ENCODE data around the gene XG.
"Not testable (repeated sequence)": the region's sequence is repeated elsewhere in the genome, so short reads cannot be mapped to it uniquely, and the experiment has no call there.

Gene XG

GRCh38 chrX:2766906-2767305 is 15.1 kb downstream of the XG start:
- Histone ChIP-seq H3K27ac (ENCODE audit: low read depth, low read length) (no peak overlapping the region), H3K36me3 (ENCODE audit: control insufficient read depth, low read length) (no peaks in the 10 kb centered on the region), H3K9me2 (replicated peaks; ENCODE audit: control insufficient read depth, low read length) (no peaks in the 10 kb centered on the region), H3K9me3 (ENCODE audit: control insufficient read depth, insufficient read depth, low read length) (no peaks in the 10 kb centered on the region), H3K4me1 (ENCODE audit: control insufficient read depth, low read length) (no peaks in the 10 kb centered on the region), H3F3A (ENCODE audit: control insufficient read depth, insufficient read depth) (no peaks in the 10 kb centered on the region), H3K27me3 (ENCODE audit: control insufficient read depth, low read length) (no peaks in the 10 kb centered on the region), H3K79me2 (ENCODE audit: control insufficient read depth, low read length) (no peaks in the 10 kb centered on the region), H3K4me2 (ENCODE audit: low read length) (no peak overlapping the region), H4K20me1 (ENCODE audit: control insufficient read depth, insufficient read depth, low read depth, low read length) (no peaks in the 10 kb centered on the region), H3K4me3 (ENCODE audit: low read length) (no peak overlapping the region)
- TF ChIP-seq EZH2phosphoT487 (IDR thresholded peaks at IDR 0.05; ENCODE audit: borderline replicate concordance, low read length) (no peak), CTCF (IDR thresholded peaks at IDR 0.05; ENCODE audit: low read depth, low read length, poor library complexity, severe bottlenecking) (no peak)

- Histone ChIP-seq H3K79me2 (ENCODE audit: control insufficient read depth, low read length) (no peaks in the 10 kb centered on the region), H3K4me3 (ENCODE audit: low read length) (no peak overlapping the region), H3K4me1 (ENCODE audit: control insufficient read depth, low read length) (no peaks in the 10 kb centered on the region), H3K27me3 (ENCODE audit: control insufficient read depth, low read length) (no peaks in the 10 kb centered on the region), H3K9me3 (ENCODE audit: control insufficient read depth, insufficient read depth, low read length) (no peaks in the 10 kb centered on the region), H3K9me2 (replicated peaks; ENCODE audit: control insufficient read depth, low read length) (no peaks in the 10 kb centered on the region), H3K36me3 (ENCODE audit: control insufficient read depth, low read length) (no peaks in the 10 kb centered on the region), H3F3A (ENCODE audit: control insufficient read depth, insufficient read depth) (no peaks in the 10 kb centered on the region), H4K20me1 (ENCODE audit: control insufficient read depth, insufficient read depth, low read depth, low read length) (no peaks in the 10 kb centered on the region), H3K4me2 (ENCODE audit: low read length) (no peak overlapping the region), H3K27ac (ENCODE audit: low read depth, low read length) (no peak overlapping the region)
- TF ChIP-seq CTCF (IDR thresholded peaks at IDR 0.05; ENCODE audit: low read depth, low read length, poor library complexity, severe bottlenecking) (no peak), EZH2phosphoT487 (IDR thresholded peaks at IDR 0.05; ENCODE audit: borderline replicate concordance, low read length) (no peak)
Measured at GRCh38 chrX:2767631-2768455, 16.0 kb downstream of the XG start.

GRCh38 chrX:2769615-2770014 is 17.8 kb downstream of the XG start:
- Histone ChIP-seq H3K27me3 (ENCODE audit: control insufficient read depth, low read length) (no peaks in the 10 kb centered on the region), H3K79me2 (ENCODE audit: control insufficient read depth, low read length) (no peaks in the 10 kb centered on the region), H3K36me3 (ENCODE audit: control insufficient read depth, low read length) (no peaks in the 10 kb centered on the region), H3F3A (ENCODE audit: control insufficient read depth, insufficient read depth) (no peaks in the 10 kb centered on the region), H3K4me2 (ENCODE audit: low read length) (no peak overlapping the region), H3K4me3 (ENCODE audit: low read length) (no peak overlapping the region), H3K4me1 (ENCODE audit: control insufficient read depth, low read length) (no peaks in the 10 kb centered on the region), H4K20me1 (ENCODE audit: control insufficient read depth, insufficient read depth, low read depth, low read length) (no peaks in the 10 kb centered on the region), H3K27ac (ENCODE audit: low read depth, low read length) (no peak overlapping the region), H3K9me3 (ENCODE audit: control insufficient read depth, insufficient read depth, low read length) (no peaks in the 10 kb centered on the region), H3K9me2 (replicated peaks; ENCODE audit: control insufficient read depth, low read length) (no peaks in the 10 kb centered on the region)
- no peak for TF ChIP-seq EZH2phosphoT487 (IDR thresholded peaks at IDR 0.05; ENCODE audit: borderline replicate concordance, low read length)
- TF ChIP-seq CTCF (IDR thresholded peaks at IDR 0.05; ENCODE audit: low read depth, low read length, poor library complexity, severe bottlenecking), result no peak

GRCh38 chrX:2773166-2774055 is 21.6 kb downstream of the XG start:
- not testable (repeated sequence) for H3K36me3 ChIP-seq (ENCODE audit: control insufficient read depth, low read length); H3K9me3 ChIP-seq (ENCODE audit: control insufficient read depth, insufficient read depth, low read length); H3K4me2 ChIP-seq (ENCODE audit: low read length); H3K9me2 ChIP-seq (replicated peaks; ENCODE audit: control insufficient read depth, low read length); H3K27me3 ChIP-seq (ENCODE audit: control insufficient read depth, low read length); H3F3A ChIP-seq (ENCODE audit: control insufficient read depth, insufficient read depth); H4K20me1 ChIP-seq (ENCODE audit: control insufficient read depth, insufficient read depth, low read depth, low read length); H3K79me2 ChIP-seq (ENCODE audit: control insufficient read depth, low read length); H3K4me1 ChIP-seq (ENCODE audit: control insufficient read depth, low read length); H3K4me3 ChIP-seq (ENCODE audit: low read length); H3K27ac ChIP-seq (ENCODE audit: low read depth, low read length)

Data from DOHH2 (cell line).